WERI-Rb-1 (cell line): ENCODE data around the gene ZNF532.
"Not testable (repeated sequence)": the region's sequence is repeated elsewhere in the genome, so short reads cannot be mapped to it uniquely, and the experiment has no call there.

Experiments used
- DNase-seq: peaks from one replicate; pipeline ENCODE4 v3.0.0-alpha.2; 2020
- H3K27ac ChIP-seq: fragments of 250-450 bp; sonication (Bioruptor Pico); 2 replicates; pipeline ENCODE4 v1.5.1; 2020; ENCODE audit warnings: mild to moderate bottlenecking, moderate library complexity
- H3K27me3 ChIP-seq: fragments of 250-450 bp; sonication (Bioruptor Pico); 2 replicates; pipeline ENCODE4 v1.5.1; 2021; ENCODE audit warnings: mild to moderate bottlenecking, low read depth, moderate library complexity; ENCODE audit not compliant: insufficient read depth, severe bottlenecking
- H3K36me3 ChIP-seq: fragments of 250-450 bp; sonication (Bioruptor Pico); 2 replicates; pipeline ENCODE4 v1.5.1; 2020; ENCODE audit warnings: mild to moderate bottlenecking, moderate library complexity
- H3K4me3 ChIP-seq: 2 replicates; pipeline ENCODE4 v1.5.1; 2011; ENCODE audit warnings: low read depth, mild to moderate bottlenecking, control low read depth, low read length
- H3K9me3 ChIP-seq: fragments of 250-450 bp; sonication (Bioruptor Pico); 2 replicates; pipeline ENCODE4 v1.5.1; 2021; ENCODE audit warnings: mild to moderate bottlenecking, moderate library complexity; ENCODE audit not compliant: severe bottlenecking
- CTCF ChIP-seq: IDR thresholded peaks from 2 replicates; pipeline ENCODE4 v1.5.1; 2011; ENCODE audit warnings: low read depth, mild to moderate bottlenecking, control low read depth, inconsistent platforms, low read length

Gene ZNF532

DNA sequence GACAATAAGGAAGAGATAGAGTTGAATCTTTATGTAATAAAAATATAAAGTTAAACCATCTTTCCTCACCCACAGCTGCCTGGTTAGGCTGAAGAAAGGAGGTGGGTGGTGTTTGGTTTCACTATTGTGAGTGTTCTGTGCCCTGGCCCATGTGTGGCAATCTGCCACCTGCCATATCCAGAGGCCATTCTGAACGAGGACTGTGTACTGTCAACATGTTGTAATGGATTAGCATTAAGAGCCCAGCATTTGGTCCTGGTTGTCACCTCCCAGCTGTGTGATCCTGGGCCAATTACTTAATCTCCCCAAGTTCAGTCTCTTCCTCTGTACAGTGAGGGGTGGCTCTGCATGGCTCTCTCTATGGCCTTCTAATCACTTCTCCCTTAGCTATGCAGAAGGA is 156.8 kb downstream of the ZNF532 start:
- no peak overlapping the region for H3K4me3 ChIP-seq
- H3K27ac ChIP-seq, result peak overlapping the region; percentile 13
- peak; percentile 79 for DNase-seq
- peaks cover 13% of the 10 kb centered on the region for H3K9me3 ChIP-seq
- TF ChIP-seq CTCF, result no peak
- no peaks in the 10 kb centered on the region for H3K36me3 ChIP-seq
- no peaks in the 10 kb centered on the region for H3K27me3 ChIP-seq

GRCh38 chr18:59022167-59022945 is 157.7 kb downstream of the ZNF532 start:
- H3K36me3 ChIP-seq, result no peaks in the 10 kb centered on the region

GRCh38 chr18:59024829-59025228 is 160.2 kb downstream of the ZNF532 start:
- Histone ChIP-seq H3K36me3 (no peaks in the 10 kb centered on the region), H3K27me3 (no peaks in the 10 kb centered on the region), H3K9me3 (peaks cover 5% of the 10 kb centered on the region), H3K4me3 (no peak overlapping the region), H3K27ac (no peak overlapping the region)
- DNase-seq, result no peak
- TF ChIP-seq CTCF, result no peak

More at GRCh38 chr18:59022167-59022945, 157.7 kb downstream of the ZNF532 start:
- TF ChIP-seq CTCF, result no peak
- Histone ChIP-seq H3K9me3 (peaks cover 12% of the 10 kb centered on the region), H3K27ac (no peak overlapping the region), H3K4me3 (no peak overlapping the region), H3K27me3 (no peaks in the 10 kb centered on the region)
- no peak for DNase-seq

- not testable (repeated sequence) for H3K36me3 ChIP-seq, H3K27me3 ChIP-seq, H3K4me3 ChIP-seq, DNase-seq, H3K9me3 ChIP-seq, H3K27ac ChIP-seq
Measured at GRCh38 chr18:59025532-59025931, 160.9 kb downstream of the ZNF532 start.

- no peaks in the 10 kb centered on the region for H3K36me3 ChIP-seq
- peaks cover 5% of the 10 kb centered on the region for H3K9me3 ChIP-seq
- no peak overlapping the region for H3K4me3 ChIP-seq
- no peak overlapping the region for H3K27ac ChIP-seq
- no peak for DNase-seq
- TF ChIP-seq CTCF, result no peak
- H3K27me3 ChIP-seq, result no peaks in the 10 kb centered on the region
Measured at GRCh38 chr18:59026364-59026763, 161.7 kb downstream of the ZNF532 start.

GRCh38 chr18:59026831-59027410 is 162.2 kb downstream of the ZNF532 start:
- Histone ChIP-seq H3K36me3 (no peaks in the 10 kb centered on the region), H3K9me3 (peaks cover 5% of the 10 kb centered on the region), H3K27ac (no peak overlapping the region), H3K27me3 (no peaks in the 10 kb centered on the region), H3K4me3 (no peak overlapping the region)
- no peak for DNase-seq
- TF ChIP-seq CTCF, result no peak
